ENCODE measurements around the gene PRM1. TPM values are rescaled to one million over a fixed set of nuclear protein-coding genes. Genes with fewer than 3 reads are reported as not detected.

Gene PRM1
- total and polyA plus RNA-seq, 2 of the 8 experiments (the other 6 are each of a cell fraction or from before 2014, with no cell fraction given): 0.54 to 0.82 TPM

DNA sequence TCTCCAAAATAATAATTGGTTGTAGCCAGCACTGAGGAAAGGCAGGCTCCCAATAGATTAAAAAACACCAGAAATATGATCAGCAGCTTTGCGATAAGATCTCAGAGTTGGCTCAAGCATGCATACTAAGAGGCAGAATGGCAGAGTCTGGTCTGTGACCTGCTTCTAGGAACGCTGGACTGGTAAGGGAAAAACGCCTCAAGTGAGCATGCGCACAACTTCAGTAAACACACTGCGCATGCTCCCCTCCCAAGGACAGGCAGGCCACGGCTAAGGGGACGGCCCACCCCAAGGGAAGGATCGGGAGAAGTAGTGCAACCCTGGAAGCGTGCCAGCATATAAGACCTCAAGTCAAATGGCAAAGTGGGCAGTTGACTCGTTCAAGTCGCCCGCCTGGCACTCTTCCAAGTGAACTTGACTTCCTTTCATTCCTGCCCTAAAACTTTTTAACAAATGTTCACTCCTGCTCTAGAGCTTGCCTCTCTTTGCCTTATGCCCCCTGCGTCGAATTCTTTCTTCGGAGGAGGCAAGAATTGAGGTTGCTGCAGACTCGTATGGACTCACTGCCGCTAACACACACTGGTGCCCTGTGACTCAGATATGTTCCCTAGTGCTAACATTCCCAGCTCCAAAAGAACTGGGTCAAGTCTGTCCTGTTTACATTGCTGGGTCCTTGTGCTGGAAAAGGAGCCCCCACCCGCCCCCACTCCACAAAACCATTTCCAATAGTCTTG lies 22.4 kb upstream of the PRM1 start:
- no peak overlapping the region for H3K4me2 ChIP-seq (ENCODE audit: insufficient read depth in 1 of 2, low read depth in 2 of 2, low read length in 2 of 2)
- TF ChIP-seq FOSL1 (IDR thresholded peaks at IDR 0.05; ENCODE audit: insufficient read depth, low read depth, low read length) (no peak), SRF (IDR thresholded peaks at IDR 0.05; ENCODE audit: low read depth, low read length) (no peak), ZNF274 (IDR thresholded peaks at IDR 0.05; ENCODE audit: borderline replicate concordance, extremely low read depth, low read length) (no peak)
- TF ChIP-seq, protein P1, sequence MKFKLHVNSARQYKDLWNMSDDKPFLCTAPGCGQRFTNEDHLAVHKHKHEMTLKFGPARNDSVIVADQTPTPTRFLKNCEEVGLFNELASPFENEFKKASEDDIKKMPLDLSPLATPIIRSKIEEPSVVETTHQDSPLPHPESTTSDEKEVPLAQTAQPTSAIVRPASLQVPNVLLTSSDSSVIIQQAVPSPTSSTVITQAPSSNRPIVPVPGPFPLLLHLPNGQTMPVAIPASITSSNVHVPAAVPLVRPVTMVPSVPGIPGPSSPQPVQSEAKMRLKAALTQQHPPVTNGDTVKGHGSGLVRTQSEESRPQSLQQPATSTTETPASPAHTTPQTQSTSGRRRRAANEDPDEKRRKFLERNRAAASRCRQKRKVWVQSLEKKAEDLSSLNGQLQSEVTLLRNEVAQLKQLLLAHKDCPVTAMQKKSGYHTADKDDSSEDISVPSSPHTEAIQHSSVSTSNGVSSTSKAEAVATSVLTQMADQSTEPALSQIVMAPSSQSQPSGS (IDR thresholded peaks at IDR 0.05; ENCODE audit: low read length): no peak

More for the DNA sequence above, 22.4 kb upstream of the PRM1 start:
- H3K4ac ChIP-seq (replicated peaks; ENCODE audit: insufficient read length, low read depth, low read length): no peak overlapping the region
- 0 out of 2 replicates have a peak overlapping the region, but pooled peaks have one; percentile 1 for H2BK5ac ChIP-seq (ENCODE audit: low read depth, low read length)
- no peak overlapping the region for H2BK120ac ChIP-seq (replicated peaks; ENCODE audit: low read depth, low read length)
- H3K36me3 ChIP-seq (ENCODE audit: control insufficient read depth in 2 of 4, insufficient read depth in 4 of 4, low read length in 3 of 4): no peaks in the 10 kb centered on the region
- CTCF ChIA-PET (ENCODE audit: partially characterized antibody): interaction anchor here (0.6 to 1.1 kb wide), 5 partner anchors 10 to 526 kb away, joined by 3 to 5 read pairs (median 3); no protein-coding TSS in a partner anchor
- no peak overlapping the region for H3K27ac ChIP-seq (ENCODE audit: low read depth, low read length)
- DNase-seq (ENCODE audit: low read depth in 1 of 2, low spot score in 2 of 2) (no peak), FAIRE-seq (no peak)
- H3K56ac ChIP-seq (replicated peaks; ENCODE audit: insufficient read length, low read depth, low read length): no peak overlapping the region
- no peak overlapping the region for H3K23ac ChIP-seq (ENCODE audit: insufficient read length)
- no peaks in the 10 kb centered on the region for H3K23me2 ChIP-seq (ENCODE audit: low read depth, low read length)
- H3K79me2 ChIP-seq (ENCODE audit: control insufficient read depth in 1 of 2, insufficient read depth in 2 of 2, low read length in 2 of 2): no peaks in the 10 kb centered on the region
- H2BK15ac ChIP-seq (ENCODE audit: low read length): 0 out of 2 replicates have a peak overlapping the region, but pooled peaks have one; percentile 4
- H2BK20ac ChIP-seq (ENCODE audit: low read length): no peak overlapping the region
- no peak overlapping the region for H3K9ac ChIP-seq (replicated peaks in 1 of 4; ENCODE audit: extremely low read depth in 1 of 4, low read depth in 3 of 4, low read length in 3 of 4)
- H2AK5ac ChIP-seq (ENCODE audit: low read depth, low read length): no peak overlapping the region
- no peaks in the 10 kb centered on the region for H4K20me1 ChIP-seq (replicated peaks in 1 of 2; ENCODE audit: control insufficient read depth in 1 of 2, insufficient read depth in 2 of 2, low read length in 2 of 2)
- H3K9me3 ChIP-seq (ENCODE audit: insufficient read depth in 2 of 2, low read depth in 1 of 2, low read length in 1 of 2): no peaks in the 10 kb centered on the region
- H3K4me1 ChIP-seq (replicated peaks in 1 of 4; ENCODE audit: control insufficient read depth in 3 of 4, insufficient read depth in 4 of 4, low read length in 3 of 4): peaks cover 0 to 6% (median 1%) of the 10 kb centered on the region in 4 experiments; a peak in 3 of 7 replicates
- no peaks in the 10 kb centered on the region for H3K79me1 ChIP-seq (ENCODE audit: low read depth, low read length)
- no peak overlapping the region for H2AFZ ChIP-seq (ENCODE audit: low read length)
- POLR2A ChIA-PET (ENCODE audit: partially characterized antibody): interaction anchor here (1.1 to 3.4 kb wide), 4 partner anchors 12 to 48 kb away, joined by 3 to 12 read pairs (median 5); partner anchors contain the start of gene SOCS1
- no peak overlapping the region for H3K4me3 ChIP-seq (ENCODE audit: extremely low read depth in 1 of 4, insufficient read depth in 2 of 4, low read depth in 3 of 4, low read length in 4 of 4)
- peak overlapping the region; percentile 60; the same call in 1 of the 2 replicates for H2BK12ac ChIP-seq (ENCODE audit: low read depth, low read length)
- H4K8ac ChIP-seq (ENCODE audit: extremely low read depth, insufficient read depth, low read length): peak overlapping the region; percentile 45; the same call in 1 of the 2 replicates
- no peak overlapping the region for H3K14ac ChIP-seq (ENCODE audit: insufficient read length)
- 93% methylated on average over 17 of the region's 18 CpGs; no CpG with 5 or more reads in 1 of the 2 experiments for WGBS, 2 experiments (ENCODE audit: extremely low coverage in 1 of 2, insufficient coverage in 1 of 2, insufficient read length in 1 of 2, insufficient replicate concordance in 2 of 2, low coverage in 1 of 2, low lambda C conversion rate in 2 of 2, missing lambda C conversion rate in 1 of 2)
- H3K27me3 ChIP-seq (replicated peaks in 1 of 4; ENCODE audit: control insufficient read depth in 3 of 4, extremely low read depth in 1 of 4, insufficient read depth in 3 of 4, low read length in 3 of 4): no peaks in the 10 kb centered on the region
- no peak overlapping the region; the same call in 1 of the 2 replicates for H3K18ac ChIP-seq (ENCODE audit: extremely low read depth, low read length)
- H4K5ac ChIP-seq (ENCODE audit: insufficient read length, low read depth, low read length): no peak overlapping the region
- no peak overlapping the region for H4K91ac ChIP-seq (replicated peaks; ENCODE audit: insufficient read length, low read length)

All from H1 (cell line).